ENCODE data around the gene PSPN. TPM values are rescaled to one million over a fixed set of nuclear protein-coding genes. Genes with fewer than 3 reads are reported as not detected.
A peak's percentile ranks its signal among the peaks of the same experiment; 100 is the strongest.

PSPN gene
- total and polyA plus RNA-seq, 8 donors: 0.64 to 1.4 (median 0.92) TPM

DNA sequence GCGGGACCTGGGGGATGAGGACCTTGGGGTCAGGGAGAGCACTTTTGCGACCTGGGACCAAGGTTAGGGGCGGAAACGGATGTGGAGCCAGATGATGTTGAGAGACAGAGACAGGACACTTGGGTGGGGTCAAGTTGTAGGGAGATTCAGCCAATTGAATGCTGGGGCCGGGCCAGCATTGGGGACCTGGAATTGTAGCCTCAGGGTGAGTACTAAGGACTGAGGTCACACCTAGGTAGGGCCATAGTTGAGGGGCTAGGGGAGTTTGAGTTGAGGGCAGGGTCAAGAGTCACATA is 2.0 kb downstream of the PSPN start:
- H3K27me3 ChIP-seq: no peaks in the 10 kb centered on the region
- H3K36me3 ChIP-seq: no peaks in the 10 kb centered on the region
- intact Hi-C loops (cut with DNase I): no loop called here
- DNase-seq: no peak
- no peaks in the 10 kb centered on the region for H3K9me3 ChIP-seq
- H3K4me3 ChIP-seq: peak overlapping the region in 2 of 4 donors; percentile 89 to 95
- no peak for ATAC-seq
- peak overlapping the region in 2 of 4 donors; percentile 30 to 97 for H3K27ac ChIP-seq
- 39 to 58% methylated on average over 5 of the region's 5 CpGs for WGBS, 2 donors
- H3K4me1 ChIP-seq: peaks cover 0 to 4% (median 0%) of the 10 kb centered on the region in 3 donors
- TF ChIP-seq, protein P1, sequence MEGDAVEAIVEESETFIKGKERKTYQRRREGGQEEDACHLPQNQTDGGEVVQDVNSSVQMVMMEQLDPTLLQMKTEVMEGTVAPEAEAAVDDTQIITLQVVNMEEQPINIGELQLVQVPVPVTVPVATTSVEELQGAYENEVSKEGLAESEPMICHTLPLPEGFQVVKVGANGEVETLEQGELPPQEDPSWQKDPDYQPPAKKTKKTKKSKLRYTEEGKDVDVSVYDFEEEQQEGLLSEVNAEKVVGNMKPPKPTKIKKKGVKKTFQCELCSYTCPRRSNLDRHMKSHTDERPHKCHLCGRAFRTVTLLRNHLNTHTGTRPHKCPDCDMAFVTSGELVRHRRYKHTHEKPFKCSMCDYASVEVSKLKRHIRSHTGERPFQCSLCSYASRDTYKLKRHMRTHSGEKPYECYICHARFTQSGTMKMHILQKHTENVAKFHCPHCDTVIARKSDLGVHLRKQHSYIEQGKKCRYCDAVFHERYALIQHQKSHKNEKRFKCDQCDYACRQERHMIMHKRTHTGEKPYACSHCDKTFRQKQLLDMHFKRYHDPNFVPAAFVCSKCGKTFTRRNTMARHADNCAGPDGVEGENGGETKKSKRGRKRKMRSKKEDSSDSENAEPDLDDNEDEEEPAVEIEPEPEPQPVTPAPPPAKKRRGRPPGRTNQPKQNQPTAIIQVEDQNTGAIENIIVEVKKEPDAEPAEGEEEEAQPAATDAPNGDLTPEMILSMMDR (IDR thresholded peaks at IDR 0.05): no peak
- FAIRE-seq: no peak

DNA sequence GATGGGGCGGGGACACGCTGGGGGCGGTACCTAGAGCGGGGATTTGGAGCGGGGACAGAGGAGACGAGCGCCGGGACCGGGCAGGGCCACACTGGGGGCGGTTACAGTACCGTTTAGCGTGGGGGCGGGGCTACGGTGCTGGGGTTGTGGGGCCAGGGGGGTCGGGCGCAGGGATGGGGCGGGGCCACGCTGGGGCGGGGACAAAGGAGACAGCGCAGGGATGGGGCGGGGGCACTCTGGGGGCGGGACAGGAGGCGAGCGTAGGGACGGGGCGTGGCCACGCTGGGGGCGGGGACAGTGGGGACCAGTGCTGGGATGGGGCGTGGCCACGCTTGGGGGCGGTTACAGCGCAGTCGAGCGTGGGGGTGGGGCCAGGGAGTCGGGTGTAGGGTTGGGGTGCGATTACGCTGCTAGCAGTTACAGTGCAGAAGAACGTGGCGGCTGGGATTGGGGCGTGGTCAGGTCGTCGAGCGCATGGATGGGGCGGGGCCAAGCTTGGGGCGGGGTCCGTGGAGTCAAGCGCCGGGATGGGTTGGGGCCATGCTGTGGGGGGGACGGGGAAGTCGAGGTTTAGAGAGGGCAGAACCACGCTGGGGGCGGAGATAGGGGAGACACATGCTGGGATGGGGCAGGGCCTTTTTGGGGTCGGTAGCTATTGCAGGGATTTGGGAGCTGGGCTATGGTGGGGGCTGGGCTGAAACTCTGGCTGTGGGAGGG is 2.5 kb downstream of the PSPN start:
- DNase-seq (peak; percentile 96 to 99 (median 98)), ATAC-seq (peak; percentile 81 to 91 (median 84)), FAIRE-seq (no peak)
- H3K4me3 ChIP-seq: peak overlapping the region; percentile 76 to 95 (median 84)
- H3K9me3 ChIP-seq: no peaks in the 10 kb centered on the region
- WGBS, 2 donors: 0 to 2% methylated on average over 31 to 53 of the region's 53 CpGs
- peak overlapping the region; percentile 92 to 97 (median 95) for H3K27ac ChIP-seq
- TF ChIP-seq, protein P1 (IDR thresholded peaks at IDR 0.05): no peak
- peaks cover 0 to 4% (median 0%) of the 10 kb centered on the region in 3 donors for H3K4me1 ChIP-seq
- no peaks in the 10 kb centered on the region for H3K27me3 ChIP-seq
- intact Hi-C loops (cut with DNase I): no loop called here
- H3K36me3 ChIP-seq: peaks cover 0 to 5% (median 0%) of the 10 kb centered on the region in 3 donors

DNA sequence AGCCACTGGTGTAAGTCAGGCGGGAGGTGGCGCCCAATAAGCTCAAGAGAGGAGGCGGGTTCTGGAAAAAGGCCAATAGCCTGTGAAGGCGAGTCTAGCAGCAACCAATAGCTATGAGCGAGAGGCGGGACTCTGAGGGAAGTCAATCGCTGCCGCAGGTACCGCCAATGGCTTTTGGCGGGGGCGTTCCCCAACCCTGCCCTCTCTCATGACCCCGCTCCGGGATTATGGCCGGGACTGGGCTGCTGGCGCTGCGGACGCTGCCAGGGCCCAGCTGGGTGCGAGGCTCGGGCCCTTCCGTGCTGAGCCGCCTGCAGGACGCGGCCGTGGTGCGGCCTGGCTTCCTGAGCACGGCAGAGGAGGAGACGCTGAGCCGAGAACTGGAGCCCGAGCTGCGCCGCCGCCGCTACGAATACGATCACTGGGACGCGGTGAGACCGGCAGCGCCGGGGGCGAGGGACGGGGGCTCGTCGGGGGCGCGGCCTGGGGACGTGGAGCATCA is 3.1 kb downstream of the PSPN start, which contains the start of gene ALKBH7:
Gene ALKBH7 (plus strand): TSS at position 201 of the 502 bp plus-strand sequence. CDS start 27 bp downstream, at position 228.
- H3K9me3 ChIP-seq: no peaks in the 10 kb centered on the region
- peak; percentile 98 for FAIRE-seq
- no peaks in the 10 kb centered on the region for H3K27me3 ChIP-seq
- H3K4me3 ChIP-seq: peak within 1 kb of the TSS; percentile 76 to 95 (median 84)
- DNase-seq: peak; percentile 88 to 100 (median 98)
- H3K27ac ChIP-seq: peak within 1 kb of the TSS; percentile 92 to 97 (median 95)
- TF ChIP-seq, protein P1 (IDR thresholded peaks at IDR 0.05): no peak
- H3K36me3 ChIP-seq: peaks cover 0 to 10% (median 0%) of the 10 kb centered on the region in 3 donors
- peaks cover 0 to 4% (median 0%) of the 10 kb centered on the region in 3 donors for H3K4me1 ChIP-seq
- WGBS, 2 donors: 1% methylated on average over 41 to 47 of the region's 47 CpGs
- intact Hi-C loops (cut with DNase I): no loop called here
- peak; percentile 87 to 93 (median 89) for ATAC-seq

DNA sequence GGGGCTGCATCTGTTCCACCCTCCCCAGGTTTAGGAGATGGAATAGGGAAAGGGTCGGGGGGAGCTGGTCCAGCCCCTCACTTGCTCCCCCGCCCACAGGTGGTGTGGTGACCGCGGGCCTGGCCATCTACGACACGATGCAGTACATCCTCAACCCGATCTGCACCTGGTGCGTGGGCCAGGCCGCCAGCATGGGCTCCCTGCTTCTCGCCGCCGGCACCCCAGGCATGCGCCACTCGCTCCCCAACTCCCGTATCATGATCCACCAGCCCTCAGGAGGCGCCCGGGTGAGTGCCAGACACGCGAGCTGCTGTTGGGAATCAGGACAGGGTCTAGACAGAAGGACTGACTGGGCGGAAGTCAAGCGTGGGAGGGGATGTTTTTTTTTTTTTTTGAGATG is 11.4 kb downstream of the PSPN start:
- intact Hi-C loops (cut with DNase I): no loop called here
- Histone ChIP-seq H3K4me1 (peaks cover 0 to 6% (median 6%) of the 10 kb centered on the region in 3 donors), H3K36me3 (peaks cover 2 to 37% (median 10%) of the 10 kb centered on the region in 3 donors), H3K4me3 (no peak overlapping the region), H3K27me3 (no peaks in the 10 kb centered on the region), H3K9me3 (no peaks in the 10 kb centered on the region), H3K27ac (no peak overlapping the region)
- DNase-seq (peak in 1 of 6 donors; percentile 70), FAIRE-seq (no peak), ATAC-seq (no peak)
- TF ChIP-seq, protein P1 (IDR thresholded peaks at IDR 0.05): no peak
- WGBS, 2 donors: 95 to 98% methylated on average over 21 of the region's 21 CpGs

Measured in pancreas (tissue), 10 donors.